ENCODE results near the gene C12orf42.

DNA sequence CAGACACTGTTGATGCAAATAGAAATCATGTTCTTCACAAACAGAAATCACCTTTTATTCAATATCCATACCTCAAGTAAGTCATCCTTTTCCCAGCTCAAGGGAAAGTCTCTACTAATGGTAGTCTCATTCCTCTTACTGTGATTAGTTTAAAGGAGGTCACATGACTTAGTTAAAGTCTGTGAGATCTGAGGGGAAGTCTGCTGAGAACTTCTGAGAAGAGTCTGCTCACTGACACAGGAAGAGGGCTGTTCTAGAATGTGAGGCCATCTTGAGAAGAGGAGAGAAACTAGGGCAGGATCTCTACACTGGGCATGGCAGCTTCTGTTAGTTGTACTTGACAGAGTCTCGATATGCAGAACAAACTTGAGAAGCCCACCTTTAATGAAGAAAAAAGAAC is 146.8 kb downstream of the C12orf42 start:
- TF ChIP-seq, protein P1, sequence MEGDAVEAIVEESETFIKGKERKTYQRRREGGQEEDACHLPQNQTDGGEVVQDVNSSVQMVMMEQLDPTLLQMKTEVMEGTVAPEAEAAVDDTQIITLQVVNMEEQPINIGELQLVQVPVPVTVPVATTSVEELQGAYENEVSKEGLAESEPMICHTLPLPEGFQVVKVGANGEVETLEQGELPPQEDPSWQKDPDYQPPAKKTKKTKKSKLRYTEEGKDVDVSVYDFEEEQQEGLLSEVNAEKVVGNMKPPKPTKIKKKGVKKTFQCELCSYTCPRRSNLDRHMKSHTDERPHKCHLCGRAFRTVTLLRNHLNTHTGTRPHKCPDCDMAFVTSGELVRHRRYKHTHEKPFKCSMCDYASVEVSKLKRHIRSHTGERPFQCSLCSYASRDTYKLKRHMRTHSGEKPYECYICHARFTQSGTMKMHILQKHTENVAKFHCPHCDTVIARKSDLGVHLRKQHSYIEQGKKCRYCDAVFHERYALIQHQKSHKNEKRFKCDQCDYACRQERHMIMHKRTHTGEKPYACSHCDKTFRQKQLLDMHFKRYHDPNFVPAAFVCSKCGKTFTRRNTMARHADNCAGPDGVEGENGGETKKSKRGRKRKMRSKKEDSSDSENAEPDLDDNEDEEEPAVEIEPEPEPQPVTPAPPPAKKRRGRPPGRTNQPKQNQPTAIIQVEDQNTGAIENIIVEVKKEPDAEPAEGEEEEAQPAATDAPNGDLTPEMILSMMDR (IDR thresholded peaks at IDR 0.05; ENCODE audit: low read length) = no peak
- no peak for TF ChIP-seq EZH2 (IDR thresholded peaks at IDR 0.05; ENCODE audit: borderline replicate concordance, low read length)
